C4-2B (cell line): ENCODE measurements around the gene CENPA.

ENCODE experiments used
- ZFX ChIP-seq: fragments of 450-650 bp; IDR thresholded peaks from 2 replicates; pipeline ENCODE4 v1.6.1; 2017
- TF ChIP-seq, protein P1 (sequence below): fragments of 450-650 bp; conservative IDR thresholded peaks from 2 replicates; pipeline ENCODE4 v1.5.1; 2017; ENCODE audit warnings: mild to moderate bottlenecking

DNA sequence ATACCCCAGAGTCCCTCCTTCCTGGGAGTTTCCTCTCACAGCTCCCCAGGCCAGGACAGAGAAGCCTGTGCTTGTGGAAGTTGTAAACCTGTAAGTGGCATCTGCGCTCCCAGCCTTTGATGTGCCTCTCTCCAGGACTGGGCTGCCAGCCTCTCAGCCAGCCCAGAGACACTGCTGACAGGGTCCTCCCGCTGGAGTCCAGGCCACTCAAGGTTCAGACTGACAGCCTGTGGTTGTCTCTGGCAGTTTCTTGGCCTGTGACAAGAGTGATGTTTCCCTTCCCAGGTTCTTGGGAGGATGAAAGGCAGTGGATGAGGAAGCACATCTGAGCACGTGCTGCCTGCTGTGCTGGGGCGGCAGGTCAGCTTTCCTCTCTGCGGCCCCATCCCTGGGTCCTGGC, 18.7 kb upstream of the CENPA start:
- TF ChIP-seq, protein P1, sequence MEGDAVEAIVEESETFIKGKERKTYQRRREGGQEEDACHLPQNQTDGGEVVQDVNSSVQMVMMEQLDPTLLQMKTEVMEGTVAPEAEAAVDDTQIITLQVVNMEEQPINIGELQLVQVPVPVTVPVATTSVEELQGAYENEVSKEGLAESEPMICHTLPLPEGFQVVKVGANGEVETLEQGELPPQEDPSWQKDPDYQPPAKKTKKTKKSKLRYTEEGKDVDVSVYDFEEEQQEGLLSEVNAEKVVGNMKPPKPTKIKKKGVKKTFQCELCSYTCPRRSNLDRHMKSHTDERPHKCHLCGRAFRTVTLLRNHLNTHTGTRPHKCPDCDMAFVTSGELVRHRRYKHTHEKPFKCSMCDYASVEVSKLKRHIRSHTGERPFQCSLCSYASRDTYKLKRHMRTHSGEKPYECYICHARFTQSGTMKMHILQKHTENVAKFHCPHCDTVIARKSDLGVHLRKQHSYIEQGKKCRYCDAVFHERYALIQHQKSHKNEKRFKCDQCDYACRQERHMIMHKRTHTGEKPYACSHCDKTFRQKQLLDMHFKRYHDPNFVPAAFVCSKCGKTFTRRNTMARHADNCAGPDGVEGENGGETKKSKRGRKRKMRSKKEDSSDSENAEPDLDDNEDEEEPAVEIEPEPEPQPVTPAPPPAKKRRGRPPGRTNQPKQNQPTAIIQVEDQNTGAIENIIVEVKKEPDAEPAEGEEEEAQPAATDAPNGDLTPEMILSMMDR, result no peak
- TF ChIP-seq ZFX, result no peak
